GM12878 (cell line): ENCODE measurements around the gene PDRG1. TPM values are rescaled to one million over a fixed set of nuclear protein-coding genes. Genes with fewer than 3 reads are reported as not detected.

Experiments used
- ATAC-seq: fragments of 200-7000 bp; cut with Tn5 transposase; 3 replicates; pipeline ENCODE4 v1.9.1; 2020; ENCODE audit warnings: mild to moderate bottlenecking, moderate library complexity
- BruUV-seq: library from RNA; stranded (reverse); fragments of 400-500 nt; replicated peaks from 2 replicates; lab custom pipeline; 2021; lab: Mats Ljungman, UMichigan
- CTCF ChIA-PET: fragments of 300-600 bp; sonication (Branson Sonifier 250); formaldehyde crosslinking; extraction: SDS; loops from one replicate; lab custom pipeline; 2021; ENCODE audit warnings: inconsistent platforms; lab: Yijun Ruan, JAX
- POLR2A ChIA-PET: fragments of 350-600 bp; formaldehyde crosslinking; extraction: SDS; loops from one replicate; lab custom pipeline; 2021; ENCODE audit warnings: inconsistent platforms; lab: Charles Lee
- RAD21 ChIA-PET: fragments of 300-600 bp; sonication (Branson Sonifier 250); formaldehyde crosslinking; loops from one replicate; lab custom pipeline; 2023; ENCODE audit warnings: antibody characterized with exemption; ENCODE audit not compliant: unreplicated experiment; lab: Charles Lee
- SMC1A ChIA-PET: fragments of 300-600 bp; sonication (Branson Sonifier 250); formaldehyde crosslinking; loops from one replicate; lab custom pipeline; 2023; ENCODE audit not compliant: unreplicated experiment, uncharacterized antibody; lab: Charles Lee
- DNase-seq: peaks from one replicate; pipeline ENCODE4 v3.0.0-alpha.2; 2011; ENCODE audit warnings: low read depth, low spot score
- FAIRE-seq: peaks from 3 replicates; lab custom pipeline; 2011; peaks lifted over from hg19 to GRCh38; lab: Jason Lieb, UNC
- H2AFZ ChIP-seq: 2 replicates; pipeline ENCODE4 v1.6.0; 2011; ENCODE audit warnings: low read depth, low read length, control low read depth; ENCODE audit not compliant: control insufficient read depth
- H3K27ac ChIP-seq: 2 replicates; pipeline ENCODE4 v1.5.1; 2011; ENCODE audit warnings: control low read depth; ENCODE audit not compliant: control insufficient read depth, insufficient read depth
- H3K27me3 ChIP-seq, 2 experiments: replicated peaks in 1 of 2; 2 replicates each; pipeline versions ENCODE4 v1.6.0 to v1.6.1; 2011; ENCODE audit warnings: low read length in 1 of 2; ENCODE audit not compliant: control insufficient read depth in 2 of 2, insufficient read depth in 2 of 2
- H3K36me3 ChIP-seq, 2 experiments: 2 replicates each; pipeline ENCODE4 v1.5.1; 2011; ENCODE audit warnings: low read length in 1 of 2; ENCODE audit not compliant: control insufficient read depth in 2 of 2, insufficient read depth in 2 of 2
- H3K4me1 ChIP-seq: 2 replicates; pipeline ENCODE4 v1.6.1; 2011; ENCODE audit warnings: mild to moderate bottlenecking, low read length, moderate library complexity, mixed read lengths; ENCODE audit not compliant: control insufficient read depth, insufficient read depth
- H3K4me2 ChIP-seq: 2 replicates; pipeline ENCODE4 v1.6.0; 2011; ENCODE audit warnings: control low read depth; ENCODE audit not compliant: control insufficient read depth, insufficient read depth
- H3K4me3 ChIP-seq: fragments of 200-600 bp; sonication (generic); 2 replicates; pipeline ENCODE4 v1.5.1; 2016
- H3K79me2 ChIP-seq: 2 replicates; pipeline ENCODE4 v1.6.0; 2011; ENCODE audit warnings: low read length; ENCODE audit not compliant: control insufficient read depth, insufficient read depth
- H3K9ac ChIP-seq: 2 replicates; pipeline ENCODE4 v1.8.0; 2011; ENCODE audit warnings: low read length, control low read depth, mixed read lengths; ENCODE audit not compliant: control insufficient read depth, insufficient read depth
- H3K9me3 ChIP-seq: replicated peaks from 3 replicates; pipeline ENCODE4 v1.5.1; 2011; ENCODE audit warnings: mild to moderate bottlenecking, low read length; ENCODE audit not compliant: control insufficient read depth, insufficient read depth
- H4K20me1 ChIP-seq: 2 replicates; pipeline ENCODE4 v1.6.0; 2011; ENCODE audit not compliant: control insufficient read depth, insufficient read depth
- BCL11A ChIP-seq: IDR thresholded peaks from 2 replicates; pipeline ENCODE4 v1.6.1; 2011; ENCODE audit warnings: low read depth, low read length
- CHD1 ChIP-seq: IDR thresholded peaks from 2 replicates; pipeline ENCODE4 v1.6.1; 2012; ENCODE audit warnings: low read depth, low read length, improper control_type of control experiment
- CHD2 ChIP-seq: IDR thresholded peaks from 2 replicates; pipeline ENCODE4 v1.6.1; 2011; ENCODE audit warnings: low read depth, low read length, improper control_type of control experiment, borderline replicate concordance
- CTCF ChIP-seq, 3 experiments: IDR thresholded peaks in 2 of 3; conservative IDR thresholded peaks in 1 of 3; 2 replicates each; pipeline ENCODE4 v1.5.1; 2011; ENCODE audit warnings: low read depth in 3 of 3, low read length in 3 of 3, mild to moderate bottlenecking in 3 of 3, control low read depth in 2 of 3, moderate library complexity in 2 of 3, inconsistent platforms in 1 of 3, mixed read lengths in 1 of 3; ENCODE audit not compliant: control insufficient read depth in 2 of 3, insufficient read depth in 1 of 3; ENCODE audit errors: extremely low read depth in 1 of 3
- FOS ChIP-seq: IDR thresholded peaks from 3 replicates; pipeline ENCODE4 v1.6.1; 2011; ENCODE audit warnings: borderline replicate concordance; ENCODE audit not compliant: insufficient read length; ENCODE audit errors: extremely low read depth
- GABPA ChIP-seq: IDR thresholded peaks from 2 replicates; pipeline ENCODE4 v1.6.1; 2014; ENCODE audit warnings: antibody characterized with exemption, low read depth, mild to moderate bottlenecking, inconsistent platforms
- IRF3 ChIP-seq: fragments of 450-650 bp; IDR thresholded peaks from 2 replicates; pipeline ENCODE4 v1.6.1; 2014; ENCODE audit warnings: mild to moderate bottlenecking
- KAT2A ChIP-seq: conservative IDR thresholded peaks from 2 replicates; pipeline ENCODE4 v1.6.1; 2011; ENCODE audit warnings: low read depth, low read length; ENCODE audit not compliant: control insufficient read depth
- KDM1A ChIP-seq: fragments of 200-600 bp; sonication (generic); IDR thresholded peaks from 2 replicates; pipeline ENCODE4 v1.6.1; 2016; ENCODE audit warnings: borderline replicate concordance
- KLF5 ChIP-seq: fragments of 450-650 bp; IDR thresholded peaks from 2 replicates; pipeline ENCODE4 v1.6.1; 2014; ENCODE audit warnings: mild to moderate bottlenecking; ENCODE audit not compliant: partially characterized antibody
- LARP7 ChIP-seq: fragments of 450-650 bp; IDR thresholded peaks from 2 replicates; pipeline ENCODE4 v1.6.1; 2017; ENCODE audit warnings: mild to moderate bottlenecking
- MEF2B ChIP-seq: fragments of 450-650 bp; IDR thresholded peaks from 2 replicates; pipeline ENCODE4 v1.6.1; 2018; ENCODE audit warnings: mild to moderate bottlenecking, moderate library complexity; ENCODE audit not compliant: partially characterized antibody, poor library complexity, severe bottlenecking
- MXI1 ChIP-seq: fragments of 150-350 bp; IDR thresholded peaks from 2 replicates; pipeline ENCODE4 v1.6.1; 2011; ENCODE audit warnings: low read depth, mild to moderate bottlenecking, inconsistent platforms, low read length, improper control_type of control experiment
- MYB ChIP-seq: fragments of 150-350 bp; IDR thresholded peaks from 2 replicates; pipeline ENCODE4 v1.6.1; 2014; ENCODE audit warnings: mild to moderate bottlenecking, low read depth, low read length, borderline replicate concordance
- MYC ChIP-seq: IDR thresholded peaks from 2 replicates; pipeline ENCODE4 v1.6.1; 2011; ENCODE audit warnings: mild to moderate bottlenecking, low read length, moderate library complexity, inconsistent platforms; ENCODE audit not compliant: insufficient read depth, insufficient replicate concordance, insufficient read length, severe bottlenecking
- NFXL1 ChIP-seq: fragments of 450-650 bp; IDR thresholded peaks from 2 replicates; pipeline ENCODE4 v1.6.1; 2017; ENCODE audit warnings: antibody characterized with exemption, mild to moderate bottlenecking, borderline replicate concordance
- NR2F1 ChIP-seq: fragments of 450-650 bp; conservative IDR thresholded peaks from 2 replicates; pipeline ENCODE4 v1.6.1; 2017; ENCODE audit warnings: mild to moderate bottlenecking
- POLR2A ChIP-seq: IDR thresholded peaks from 2 replicates; pipeline ENCODE4 v1.6.1; 2011; ENCODE audit warnings: low read depth, mild to moderate bottlenecking, low read length
- SMAD5 ChIP-seq: IDR thresholded peaks from 2 replicates; pipeline ENCODE4 v1.6.1; 2016; ENCODE audit warnings: antibody characterized with exemption, low read depth
- STAT1 ChIP-seq: fragments of 450-650 bp; conservative IDR thresholded peaks from 2 replicates; pipeline ENCODE4 v1.6.1; 2014; ENCODE audit warnings: antibody characterized with exemption, mild to moderate bottlenecking
- ZNF24 ChIP-seq: fragments of 450-650 bp; IDR thresholded peaks from 2 replicates; pipeline ENCODE4 v1.6.1; 2017; ENCODE audit warnings: antibody characterized with exemption, mild to moderate bottlenecking
- ZNF274 ChIP-seq: IDR thresholded peaks from one replicate; pipeline ENCODE4 v1.8.0; 2011; ENCODE audit not compliant: insufficient read length, insufficient read depth
- WGBS: methylation state at CpG from one replicate; pipeline ENCODE4 v1.1.6; 2016; ENCODE audit warnings: low lambda C conversion rate; ENCODE audit not compliant: insufficient replicate concordance, insufficient coverage; ENCODE audit errors: missing lambda C conversion rate; 5-methylcytosine and 5-hydroxymethylcytosine counted together
- in situ Hi-C: fragments of 300-500 bp; cut with MboI; formaldehyde crosslinking; loops from 9 replicates; pipeline ENCODE4 v1.14.3; 2018; ENCODE audit warnings: mixed read lengths
- intact Hi-C: fragments of 100-400 bp; cut with micrococcal nuclease; formaldehyde crosslinking; loops from one replicate; pipeline ENCODE4 v1.14.2; 2022; ENCODE audit not compliant: unreplicated experiment
- polyA plus RNA-seq, 11 experiments: library from polyadenylated mRNA; depleted of rRNA in 4 of 11; unstranded in 6 of 11; stranded (reverse) in 5 of 11; fragments of >200 nt; fragmentation: Nextera tagmentation in 4 of 11; fragmentation: Illumina TruSeq in 1 of 11; extraction: Ambion mirVana in 4 of 11; extraction: Trizol in 1 of 11; gene quantifications; 1 replicate in 1 of 11; 2 replicates in 10 of 11; pipeline versions ENCODE4 v1.2.1 to v1.2.3, GENCODE V29; 2011 to 2016; ENCODE audit warnings: inconsistent platforms in 2 of 11, missing spikeins in 2 of 11, low read depth in 1 of 11
- total RNA-seq, 4 experiments: library from RNA; depleted of rRNA in 3 of 4; stranded (reverse); fragments of >200 nt in 3 of 4; fragmentation: Illumina TruSeq in 1 of 4; extraction: Trizol in 1 of 4; gene quantifications; 2 replicates each; pipeline versions ENCODE4 v1.2.1 to v1.2.3, GENCODE V29; 2013 to 2021

PDRG1 gene
- total and polyA plus RNA-seq, 10 of the 15 experiments (the other 5 are each of a cell fraction or from before 2014, with no cell fraction given) = 11.1 to 55.8 (median 23.3) TPM

- TF ChIP-seq MXI1 = no peak
- TF ChIP-seq GABPA = no peak
- no peak for TF ChIP-seq KLF5
- no peak for TF ChIP-seq POLR2A
- TF ChIP-seq NFXL1 = no peak
Observed at GRCh38 chr20:31915491-31916280, 36.2 kb downstream of the PDRG1 start (continued).

- FAIRE-seq = no peak
- intact Hi-C loops = no loop called here
- ChIA-PET RAD21 (interaction anchor here (0.6 to 1.9 kb wide), 5 partner anchors 9 to 46 kb away, joined by 3 to 5 read pairs (median 3); no protein-coding TSS in a partner anchor), POLR2A (interaction anchor here (1.0 kb wide), 1 partner anchor 19 kb away, joined by 4 read pairs; no protein-coding TSS in a partner anchor), SMC1A (interaction anchor here (0.8 to 1.4 kb wide), 4 partner anchors 17 to 43 kb away, joined by 3 to 11 read pairs (median 3); no protein-coding TSS in a partner anchor), CTCF (interaction anchor here (2.5 kb wide), 1 partner anchor 37 kb away, joined by 14 read pairs; the partner anchor contains the start of gene PDRG1)
- in situ Hi-C loops = no loop called here
- Histone ChIP-seq H3K27me3 (no peaks in the 10 kb centered on the region), H3K27ac (no peak overlapping the region), H3K9me3 (no peaks in the 10 kb centered on the region), H3K4me2 (no peak overlapping the region), H4K20me1 (no peaks in the 10 kb centered on the region), H3K36me3 (no peaks in the 10 kb centered on the region), H2AFZ (no peak overlapping the region), H3K4me1 (no peaks in the 10 kb centered on the region), H3K9ac (no peak overlapping the region), H3K4me3 (no peak overlapping the region), H3K79me2 (no peaks in the 10 kb centered on the region)
- no peak for ATAC-seq
- WGBS = 42% methylated on average over 5 of the region's 5 CpGs
- no peak for DNase-seq
- BruUV-seq = no TSS peak
- TF ChIP-seq KAT2A (no peak), CHD2 (no peak), ZNF24 (no peak), NR2F1 (no peak), CHD1 (no peak), STAT1 (no peak), FOS (no peak), KDM1A (no peak), CTCF (IDR thresholded peaks at IDR 0.05 in 2 of 3, conservative IDR thresholded peaks at IDR 0.05 in 1 of 3; ENCODE audit: control insufficient read depth in 2 of 3, extremely low read depth in 1 of 3, insufficient read depth in 1 of 3, low read depth in 3 of 3, low read length in 3 of 3) (no peak), MYC (no peak), MEF2B (no peak), SMAD5 (no peak), LARP7 (no peak), IRF3 (no peak), ZNF274 (no peak), MYB (no peak), BCL11A (no peak)
Observed at GRCh38 chr20:31914170-31914569, 37.7 kb downstream of the PDRG1 start.
